Upper lobe of left lung (tissue), 4 donors: ENCODE data around the gene CYTIP.

Experiments used
- CTCF ChIP-seq, 6 experiments: fragments of 450-650 bp in 4 of 6; fragments of 200-600 bp in 2 of 6; sonication (generic) in 2 of 6; IDR thresholded peaks; one replicate each; pipeline ENCODE4 v1.5.1; 2016 to 2019; ENCODE audit warnings: antibody characterized with exemption in 6 of 6
- EP300 ChIP-seq, 4 donors: sonication (generic); formaldehyde crosslinking; IDR thresholded peaks; one replicate each; pipeline ENCODE4 v1.5.1; 2017; ENCODE audit warnings: antibody characterized with exemption in 4 of 4, control low read depth in 2 of 4
- POLR2A ChIP-seq, 4 donors: fragments of 450-650 bp; IDR thresholded peaks; one replicate each; pipeline ENCODE4 v1.5.1; 2016 to 2017; ENCODE audit warnings: antibody characterized with exemption in 4 of 4, mild to moderate bottlenecking in 2 of 4

- TF ChIP-seq CTCF (IDR thresholded peaks at IDR 0.05) (no peak), EP300 (IDR thresholded peaks at IDR 0.05) (no peak), POLR2A (IDR thresholded peaks at IDR 0.05) (no peak)
Observed at GRCh38 chr2:157475722-157476390, 32.0 kb upstream of the CYTIP start.
